Fibroblast of lung (primary cell): ENCODE measurements around the gene POLR1G.

Experiments
- CTCF ChIP-seq, 2 donors: IDR thresholded peaks in 1 of 2; conservative IDR thresholded peaks in 1 of 2; 1 replicate in 1 of 2; 2 replicates in 1 of 2; pipeline ENCODE4 v1.5.1; 2011 to 2012; ENCODE audit warnings: low read length in 2 of 2, control low read depth in 1 of 2, inconsistent platforms in 1 of 2, low read depth in 1 of 2, mild to moderate bottlenecking in 1 of 2
- EZH2 ChIP-seq: IDR thresholded peaks from 2 replicates; pipeline ENCODE4 v1.5.1; 2012; ENCODE audit warnings: low read length, control low read depth, mild to moderate bottlenecking; ENCODE audit errors: missing control alignments

GRCh38 chr19:45356760-45357444, 49.5 kb upstream of the POLR1G start:
- TF ChIP-seq CTCF (conservative IDR thresholded peaks at IDR 0.05 in 1 of 2, IDR thresholded peaks at IDR 0.05 in 1 of 2; ENCODE audit: low read depth in 1 of 2, low read length in 2 of 2) (no peak), EZH2 (no peak)
